ENCODE measurements around the gene PCNT. TPM values are rescaled to one million over a fixed set of nuclear protein-coding genes. Genes with fewer than 3 reads are reported as not detected.

The PCNT gene
- total and polyA plus RNA-seq, 9 of the 15 experiments (the other 6 are each of a cell fraction or from before 2014, with no cell fraction given) = 9.1 to 53.5 (median 31.3) TPM

GRCh38 chr21:46457801-46458314 is 133.9 kb downstream of the PCNT start:
- peak; percentile 40 for FAIRE-seq
- Histone ChIP-seq H2AFZ (ENCODE audit: low read depth, low read length) (peak overlapping the region; percentile 89), H4K20me1 (replicated peaks; ENCODE audit: control insufficient read depth, insufficient read depth, low read length) (no peaks in the 10 kb centered on the region), H3K9ac (ENCODE audit: insufficient read depth in 1 of 2, low read depth in 2 of 2, low read length in 2 of 2) (peak overlapping the region; percentile 95 to 100), H3K36me3 (ENCODE audit: control insufficient read depth, insufficient read depth, low read length) (peaks cover 45% of the 10 kb centered on the region), H3K79me2 (ENCODE audit: control insufficient read depth, insufficient read depth, low read length) (peaks cover 80% of the 10 kb centered on the region), H3K4me1 (replicated peaks in 1 of 2; ENCODE audit: control insufficient read depth in 2 of 2, insufficient read depth in 2 of 2, low read length in 2 of 2) (peaks cover 28 to 30% of the 10 kb centered on the region in 2 experiments), H3K9me1 (ENCODE audit: control insufficient read depth, insufficient read depth, low read length) (no peaks in the 10 kb centered on the region), H3K9me3 (replicated peaks; ENCODE audit: control insufficient read depth, insufficient read depth, low read depth, low read length) (no peaks in the 10 kb centered on the region), H3K27me3 (ENCODE audit: control insufficient read depth in 2 of 2, insufficient read depth in 2 of 2, low read length in 2 of 2) (no peaks in the 10 kb centered on the region), H3K4me3 (peak overlapping the region; percentile 69), H3K4me2 (ENCODE audit: insufficient read depth, low read length) (peak overlapping the region; percentile 99), H3K27ac (ENCODE audit: extremely low read depth, low read depth, low read length) (peak overlapping the region; percentile 97)
- peak; percentile 53 for ATAC-seq
- ChIA-PET CTCF (ENCODE audit: low intra/inter-chr PET ratio) (interaction anchor here (0.7 kb wide), 1 partner anchor 79 kb away, joined by 3 read pairs; no protein-coding TSS in a partner anchor), POLR2A (interaction anchor here (0.5 to 3.7 kb wide), 10 partner anchors 8 to 315 kb away, joined by 3 to 47 read pairs (median 4); no protein-coding TSS in a partner anchor)
- DNase-seq (ENCODE audit: extremely low read depth in 1 of 4, low spot score in 3 of 4) = peak in 3 of 4 experiments; percentile 69 to 81 (median 78)
- WGBS (ENCODE audit: insufficient coverage, low coverage, missing lambda C conversion rate) = under 1% methylated on average over 30 of the region's 30 CpGs
- intact Hi-C loops (cut with micrococcal nuclease) = loop anchor here (1.0 to 10.0 kb wide), 4 partner anchors 61 to 233 kb away; partner anchors contain the start of genes LSS, MCM3AP and YBEY
- in situ Hi-C loops (cut with MboI) = no loop called here
- no TSS peak for BruUV-seq (replicated peaks)
- TF ChIP-seq, protein P1, sequence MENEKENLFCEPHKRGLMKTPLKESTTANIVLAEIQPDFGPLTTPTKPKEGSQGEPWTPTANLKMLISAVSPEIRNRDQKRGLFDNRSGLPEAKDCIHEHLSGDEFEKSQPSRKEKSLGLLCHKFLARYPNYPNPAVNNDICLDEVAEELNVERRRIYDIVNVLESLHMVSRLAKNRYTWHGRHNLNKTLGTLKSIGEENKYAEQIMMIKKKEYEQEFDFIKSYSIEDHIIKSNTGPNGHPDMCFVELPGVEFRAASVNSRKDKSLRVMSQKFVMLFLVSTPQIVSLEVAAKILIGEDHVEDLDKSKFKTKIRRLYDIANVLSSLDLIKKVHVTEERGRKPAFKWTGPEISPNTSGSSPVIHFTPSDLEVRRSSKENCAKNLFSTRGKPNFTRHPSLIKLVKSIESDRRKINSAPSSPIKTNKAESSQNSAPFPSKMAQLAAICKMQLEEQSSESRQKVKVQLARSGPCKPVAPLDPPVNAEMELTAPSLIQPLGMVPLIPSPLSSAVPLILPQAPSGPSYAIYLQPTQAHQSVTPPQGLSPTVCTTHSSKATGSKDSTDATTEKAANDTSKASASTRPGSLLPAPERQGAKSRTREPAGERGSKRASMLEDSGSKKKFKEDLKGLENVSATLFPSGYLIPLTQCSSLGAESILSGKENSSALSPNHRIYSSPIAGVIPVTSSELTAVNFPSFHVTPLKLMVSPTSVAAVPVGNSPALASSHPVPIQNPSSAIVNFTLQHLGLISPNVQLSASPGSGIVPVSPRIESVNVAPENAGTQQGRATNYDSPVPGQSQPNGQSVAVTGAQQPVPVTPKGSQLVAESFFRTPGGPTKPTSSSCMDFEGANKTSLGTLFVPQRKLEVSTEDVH (IDR thresholded peaks at IDR 0.05; ENCODE audit: low read depth, partially characterized antibody) = no peak
- no peak for TF ChIP-seq KLF1 (tag; IDR thresholded peaks at IDR 0.05)
- 0 out of 2 replicates have a peak, but pooled peaks have one; percentile 56 for TF ChIP-seq MIER1 (IDR thresholded peaks at IDR 0.05; ENCODE audit: low read depth)
- no peak for TF ChIP-seq CXXC5 (CRISPR knock-in tag; IDR thresholded peaks at IDR 0.05)
- TF ChIP-seq YY1 (IDR thresholded peaks at IDR 0.05; ENCODE audit: borderline replicate concordance in 1 of 3, control insufficient read depth in 1 of 3, extremely low read depth in 1 of 3, insufficient read depth in 3 of 3, insufficient read length in 1 of 3, insufficient replicate concordance in 2 of 3, low read depth in 1 of 3, low read length in 2 of 3) = no peak
- no peak for TF ChIP-seq HNRNPK (IDR thresholded peaks at IDR 0.05; ENCODE audit: low read depth, low read length, poor library complexity, severe bottlenecking)
- TF ChIP-seq NKRF (IDR thresholded peaks at IDR 0.05; ENCODE audit: borderline replicate concordance) = 0 out of 2 replicates have a peak, but pooled peaks have one; percentile 16
- peak; percentile 12; the same call in 1 of the 2 replicates for TF ChIP-seq CHD2 (IDR thresholded peaks at IDR 0.05; ENCODE audit: low read depth, low read length)
- TF ChIP-seq CTCFL (IDR thresholded peaks at IDR 0.05; ENCODE audit: borderline replicate concordance, insufficient read depth, low read depth, low read length, poor library complexity, severe bottlenecking) = peak; percentile 8
- peak; percentile 14; the same call in 1 of the 2 replicates for TF ChIP-seq JUN (IDR thresholded peaks at IDR 0.05; ENCODE audit: borderline replicate concordance, low read depth, low read length)
- TF ChIP-seq JUN (CRISPR knock-in tag; IDR thresholded peaks at IDR 0.05; ENCODE audit: borderline replicate concordance) = no peak
- TF ChIP-seq KLF13 (tag; IDR thresholded peaks at IDR 0.05; ENCODE audit: borderline replicate concordance, low read depth) = no peak
